Putamen (tissue), 1 donor: ENCODE data around the gene SPEM3.
A peak's percentile ranks its signal among the peaks of the same experiment; 100 is the strongest.

Source experiments
- DNase-seq: peaks from one replicate; pipeline ENCODE4 v3.0.0-alpha.2; 2016; ENCODE audit warnings: low spot score

SPEM3 gene

DNA sequence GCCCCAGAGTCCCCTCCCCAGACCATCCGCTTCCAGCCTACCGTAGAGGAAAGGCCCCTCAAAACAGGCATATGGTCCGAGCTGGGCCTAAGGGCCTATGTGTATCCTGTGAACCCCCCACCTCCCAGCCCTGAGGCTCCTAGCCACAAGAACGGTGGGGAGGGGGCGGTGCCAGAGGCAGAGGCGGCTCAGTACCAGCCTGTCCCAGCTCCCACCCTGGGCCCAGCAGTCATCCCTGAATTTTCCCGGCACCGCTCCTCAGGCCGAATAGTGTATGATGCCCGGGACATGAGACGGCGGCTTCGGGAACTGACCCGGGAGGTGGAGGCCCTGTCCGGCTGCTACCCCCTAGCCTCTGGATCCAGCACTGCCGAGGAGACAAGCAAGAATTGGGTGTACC lies 7.5 kb upstream of the SPEM3 start:
- DNase-seq: no peak

DNA sequence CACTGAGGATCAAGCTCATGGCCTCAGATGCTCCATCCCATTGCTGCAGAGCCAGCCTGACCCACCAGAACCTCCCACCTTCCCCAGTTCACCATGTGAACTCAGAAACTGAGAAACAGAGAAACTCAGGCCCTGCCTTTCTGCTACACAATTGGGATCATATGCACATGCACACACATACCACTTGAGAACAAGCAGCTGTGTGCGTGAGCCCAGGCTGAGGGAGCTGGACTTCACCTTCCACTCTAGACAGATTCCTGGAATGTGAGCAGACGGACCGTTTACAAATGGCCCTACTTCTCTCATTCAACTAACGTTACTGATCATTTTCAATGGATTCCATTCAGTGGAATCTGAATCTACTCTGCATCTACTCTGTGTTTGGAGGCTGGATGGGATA lies 5.0 kb upstream of the SPEM3 start:
- DNase-seq: no peak

DNA sequence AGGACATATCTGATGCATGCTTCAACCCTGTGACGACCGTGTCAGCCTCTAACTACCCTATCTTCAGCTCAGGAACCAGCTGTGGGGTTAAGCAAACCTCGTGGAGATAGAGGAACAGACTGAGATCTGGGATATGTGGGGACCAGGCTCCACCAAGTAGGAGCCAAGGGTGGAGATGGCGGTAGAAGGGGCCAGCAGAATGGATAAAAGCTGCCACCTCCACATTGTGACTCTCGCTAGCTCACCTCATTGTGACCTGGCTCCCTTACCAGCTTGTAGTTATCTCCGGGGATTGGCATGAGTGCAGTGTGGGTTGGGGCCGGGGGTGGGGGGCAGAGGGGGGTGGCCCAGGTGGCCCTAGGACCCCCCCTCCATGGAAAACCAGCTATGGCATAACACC lies 3.3 kb upstream of the SPEM3 start, which contains the start of gene SPEM2:
Gene SPEM2, plus strand, starts transcription at position 301 of the 400 bp plus-strand sequence. Its CDS starts 73 bp downstream, at position 374.
- DNase-seq: no peak

GRCh38 chr17:7425756-7426155 lies 2.9 kb upstream of the SPEM3 start:
- no peak for DNase-seq

- no peak for DNase-seq
Measured at GRCh38 chr17:7426203-7426863, 2.3 kb upstream of the SPEM3 start.

DNA sequence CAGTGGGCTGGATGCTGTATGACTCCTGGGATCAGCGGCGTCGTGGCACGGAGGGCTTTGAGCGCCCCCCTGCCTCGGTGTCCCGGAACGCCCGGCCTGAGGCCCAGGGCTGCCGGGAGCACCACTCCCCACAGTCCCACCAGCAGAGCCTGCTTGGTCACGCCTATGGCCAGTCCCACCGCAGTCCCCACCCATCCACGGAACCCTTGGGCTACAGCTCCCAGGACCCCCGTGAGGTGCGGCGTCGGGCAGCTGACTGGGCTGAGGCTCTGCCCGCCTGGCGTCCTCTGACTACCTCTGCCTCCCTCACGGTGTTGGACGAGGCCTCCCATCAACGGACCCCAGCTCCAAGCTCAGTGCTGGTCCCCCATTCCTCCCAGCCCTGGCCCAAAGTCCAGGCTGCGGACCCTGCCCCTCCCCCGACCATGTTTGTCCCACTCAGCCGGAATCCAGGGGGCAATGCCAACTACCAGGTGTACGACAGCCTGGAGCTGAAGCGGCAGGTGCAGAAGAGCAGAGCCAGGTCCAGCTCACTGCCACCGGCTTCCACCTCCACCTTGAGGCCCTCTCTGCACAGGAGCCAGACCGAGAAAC lies 1.7 kb upstream of the SPEM3 start:
- no peak for DNase-seq

DNA sequence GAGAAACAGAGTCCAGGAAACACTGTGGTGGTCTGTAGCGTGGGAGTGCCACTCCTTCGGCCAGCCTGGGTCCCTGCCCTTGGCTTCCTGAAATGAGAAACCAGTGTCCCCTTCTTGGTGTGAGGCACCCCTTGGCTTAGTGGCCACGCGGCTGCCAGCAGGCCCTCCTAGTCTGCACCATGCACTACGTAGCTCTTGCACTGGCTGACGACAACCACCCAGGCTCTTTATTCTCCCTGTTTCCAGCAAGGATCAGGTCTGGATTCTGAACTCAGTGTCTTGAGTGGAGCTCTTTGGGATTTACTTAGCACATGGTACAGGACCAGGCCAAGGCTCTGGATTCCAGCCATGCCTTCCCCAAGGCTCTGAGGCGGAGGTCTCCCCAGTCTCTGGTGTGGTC lies 1.1 kb upstream of the SPEM3 start:
- DNase-seq: no peak

DNA sequence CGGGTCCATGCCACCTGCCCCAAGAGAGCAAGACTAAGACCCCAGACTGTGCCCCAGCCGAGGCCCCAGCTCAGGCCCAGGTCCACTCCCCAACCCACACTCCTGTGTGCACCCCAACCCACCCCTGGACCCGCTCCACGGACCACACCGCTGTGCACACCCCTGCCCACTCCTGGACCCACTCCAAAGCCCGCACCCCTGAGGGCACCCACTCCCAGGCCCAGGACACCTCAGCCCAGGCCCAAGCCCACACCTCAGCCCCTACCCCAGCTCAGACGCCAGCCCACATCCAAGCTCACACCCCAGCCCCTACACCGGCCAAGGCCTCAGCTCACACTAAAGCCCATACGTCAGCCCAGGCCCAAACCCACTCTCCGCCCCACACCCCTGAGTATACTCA lies 1.1 kb downstream of the SPEM3 start:
- no peak for DNase-seq

DNA sequence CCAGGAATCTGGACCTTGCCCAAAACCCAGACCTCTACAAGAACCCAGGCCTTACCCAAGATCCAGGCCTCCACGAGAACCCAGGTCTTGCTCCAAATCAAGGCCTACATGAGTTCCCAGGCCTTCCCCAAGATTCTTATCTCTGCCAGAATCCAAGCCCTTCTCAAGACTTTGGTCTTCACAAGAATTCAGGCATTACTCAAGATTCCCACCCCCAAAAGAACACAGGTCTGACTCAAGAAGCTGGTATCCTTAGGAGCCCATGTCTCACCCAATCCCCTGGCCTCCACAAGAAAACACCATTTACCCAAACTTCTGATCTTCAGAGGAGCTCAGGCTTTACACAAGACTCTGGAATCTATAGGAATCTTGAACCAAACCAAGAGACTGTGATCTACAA lies 2.6 kb downstream of the SPEM3 start:
- DNase-seq: no peak

DNA sequence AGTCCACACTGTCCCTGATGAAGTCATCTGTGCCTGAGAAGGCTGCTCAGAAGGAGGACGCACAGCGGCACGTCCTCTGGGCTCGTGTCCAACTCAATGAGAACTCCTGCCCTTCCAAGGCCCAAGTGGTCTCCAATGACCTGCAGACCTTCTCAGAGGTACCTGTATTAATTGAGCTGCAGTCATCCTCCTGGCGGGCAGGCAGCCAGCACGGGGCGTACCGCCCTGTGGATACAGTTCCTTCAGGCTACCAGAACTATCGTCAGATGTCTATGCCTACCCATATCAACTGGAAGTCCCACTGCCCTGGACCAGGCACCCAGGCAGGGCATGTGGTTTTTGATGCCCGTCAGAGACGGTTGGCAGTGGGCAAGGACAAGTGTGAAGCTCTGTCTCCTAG lies 3.6 kb downstream of the SPEM3 start:
- no peak for DNase-seq

GRCh38 chr17:7435676-7436555 lies 7.3 kb downstream of the SPEM3 start:
- no peak for DNase-seq

DNA sequence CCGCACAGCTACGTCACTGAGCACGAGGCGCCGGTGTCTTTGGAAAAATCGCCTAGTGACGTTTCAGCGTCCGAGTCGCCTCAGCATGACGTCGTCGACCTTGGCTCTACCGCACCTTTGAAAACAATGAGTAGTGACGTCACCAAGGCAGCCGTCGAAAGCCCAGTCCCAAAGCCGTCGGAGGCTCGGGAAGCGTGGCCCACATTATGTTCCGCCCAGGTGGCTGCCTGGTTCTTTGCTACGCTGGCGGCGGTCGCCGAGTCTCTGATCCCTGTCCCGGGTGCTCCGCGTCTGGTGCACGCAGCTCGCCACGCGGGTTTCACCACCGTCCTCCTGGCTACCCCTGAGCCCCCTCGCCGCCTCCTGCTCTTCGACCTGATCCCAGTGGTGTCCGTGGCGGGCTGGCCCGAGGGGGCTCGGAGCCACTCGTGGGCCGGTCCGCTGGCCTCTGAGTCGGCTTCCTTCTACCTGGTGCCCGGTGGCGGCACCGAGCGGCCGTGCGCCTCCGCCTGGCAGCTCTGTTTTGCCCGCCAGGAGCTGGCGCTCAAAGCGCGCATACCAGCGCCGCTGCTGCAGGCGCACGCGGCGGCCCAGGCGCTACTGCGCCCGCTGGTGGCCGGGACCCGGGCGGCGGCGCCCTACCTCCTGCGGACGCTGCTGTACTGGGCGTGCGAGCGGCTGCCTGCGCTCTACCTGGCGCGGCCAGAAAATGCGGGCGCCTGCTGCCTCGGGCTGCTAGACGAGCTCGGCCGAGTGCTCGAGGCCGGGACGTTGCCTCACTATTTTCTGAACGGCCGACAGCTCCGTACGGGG lies 8.1 kb downstream of the SPEM3 start:
- DNase-seq: peak; percentile 74

- no peak for DNase-seq
Measured at GRCh38 chr17:7437369-7437863, 8.8 kb downstream of the SPEM3 start.

DNA sequence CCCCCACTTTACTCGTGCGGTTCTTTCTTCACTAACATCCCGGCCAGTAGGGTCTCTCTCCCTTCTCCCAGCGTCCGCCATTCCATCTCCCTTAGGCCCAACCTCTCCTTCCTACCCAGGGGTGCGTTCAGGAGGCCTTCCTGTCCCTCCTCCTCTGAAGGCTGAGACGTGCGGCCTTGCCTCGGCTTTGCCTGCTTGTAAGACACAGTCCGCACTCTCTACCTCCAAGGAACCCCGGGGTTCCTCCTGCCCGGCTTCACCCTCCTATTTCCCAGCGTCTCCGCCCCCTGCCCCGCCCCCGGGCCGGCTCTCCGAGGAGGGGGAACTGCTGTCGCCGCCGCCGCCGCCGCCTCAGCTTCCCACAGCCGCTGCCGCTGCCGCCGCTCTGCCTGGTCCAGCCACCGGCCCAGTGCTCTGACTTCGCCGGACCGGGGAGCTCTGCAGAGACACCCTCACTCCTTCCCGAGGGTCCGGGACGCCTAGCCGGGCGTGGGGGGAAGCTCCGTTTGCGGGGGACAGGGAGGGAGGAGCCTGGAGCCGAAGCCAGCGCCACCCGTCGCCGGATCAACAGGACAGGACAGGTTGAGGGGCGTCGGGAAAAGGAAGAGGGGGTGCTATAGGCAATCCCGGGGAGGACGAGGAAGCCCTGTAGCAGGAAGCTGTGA lies 9.4 kb downstream of the SPEM3 start:
- DNase-seq: no peak

DNA sequence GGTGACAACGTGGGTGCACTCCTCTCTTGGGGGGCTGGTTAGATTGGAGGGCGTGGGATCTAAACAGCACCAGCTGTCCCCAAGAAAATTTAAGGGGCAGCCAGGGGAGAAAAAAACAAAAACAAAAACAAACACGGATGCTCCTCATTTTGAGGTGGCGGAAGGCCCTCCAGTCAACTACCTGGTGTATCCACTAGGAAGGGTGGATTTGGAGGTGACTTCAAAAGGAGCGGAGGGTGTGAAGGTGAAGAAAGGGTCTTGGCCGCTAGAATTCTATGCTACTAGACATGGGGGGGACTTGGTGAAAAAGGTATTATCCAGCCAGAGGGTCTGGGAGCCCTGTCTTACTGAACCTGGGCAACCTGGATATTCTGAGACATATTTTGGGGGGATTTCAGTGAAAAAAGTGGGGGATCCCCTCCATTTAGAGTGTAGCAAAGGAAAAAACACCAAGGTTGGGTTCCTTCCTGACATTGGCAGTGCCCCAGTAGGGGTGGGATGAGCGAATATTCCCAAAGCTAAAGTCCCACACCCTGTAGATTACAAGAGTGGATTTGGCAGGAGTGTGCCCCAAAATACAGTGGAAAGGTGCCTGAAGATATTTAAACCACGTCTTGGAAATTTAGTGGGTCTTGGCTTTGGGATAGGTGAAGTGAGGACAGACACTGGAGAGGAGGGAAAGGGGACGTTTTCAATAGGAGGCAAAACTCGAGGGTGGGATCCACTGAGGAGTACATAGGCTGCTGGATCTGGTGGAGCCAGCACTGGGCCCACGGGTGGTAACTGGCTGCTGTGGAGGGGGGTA lies 10.2 kb downstream of the SPEM3 start:
- DNase-seq: no peak

DNA sequence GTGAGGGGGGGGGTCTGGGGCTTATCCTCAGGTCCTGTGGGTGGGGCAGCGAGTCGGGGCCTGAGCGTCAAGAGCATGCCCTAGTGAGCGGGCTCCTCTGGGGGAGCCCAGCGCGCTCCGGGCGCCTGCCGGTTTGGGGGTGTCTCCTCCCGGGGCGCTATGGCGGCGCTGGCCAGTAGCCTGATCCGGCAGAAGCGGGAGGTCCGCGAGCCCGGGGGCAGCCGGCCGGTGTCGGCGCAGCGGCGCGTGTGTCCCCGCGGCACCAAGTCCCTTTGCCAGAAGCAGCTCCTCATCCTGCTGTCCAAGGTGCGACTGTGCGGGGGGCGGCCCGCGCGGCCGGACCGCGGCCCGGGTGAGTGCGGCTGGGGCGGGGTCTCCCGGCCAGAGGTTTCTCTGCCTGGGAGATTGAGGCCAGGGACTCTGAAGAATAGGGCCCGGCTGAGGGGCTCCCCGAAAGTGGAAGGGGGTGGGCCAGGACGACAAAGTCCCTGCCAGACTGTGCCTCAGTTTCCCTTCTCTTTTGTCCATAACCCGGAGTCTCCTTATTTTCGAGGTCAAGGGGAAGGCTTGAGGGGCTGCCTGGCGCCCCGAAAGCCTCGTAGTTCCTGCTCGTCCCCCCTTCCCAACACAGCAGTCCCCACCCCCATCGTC lies 10.9 kb downstream of the SPEM3 start, which contains the start of gene FGF11:
Gene FGF11, plus strand, starts transcription at position 51 of the 651 bp plus-strand sequence. Its CDS starts 109 bp downstream, at position 160.
- no peak for DNase-seq

- no peak for DNase-seq
Measured at GRCh38 chr17:7440113-7440833, 11.6 kb downstream of the SPEM3 start.

- DNase-seq: no peak
Measured at GRCh38 chr17:7440834-7441195, 12.2 kb downstream of the SPEM3 start.

GRCh38 chr17:7441266-7441665 lies 12.6 kb downstream of the SPEM3 start:
- no peak for DNase-seq
